ENCODE results near the gene DNAH14.
"Not testable (repeated sequence)": the region's sequence is repeated elsewhere in the genome, so short reads cannot be mapped to it uniquely, and the experiment has no call there.

Gene DNAH14

DNA sequence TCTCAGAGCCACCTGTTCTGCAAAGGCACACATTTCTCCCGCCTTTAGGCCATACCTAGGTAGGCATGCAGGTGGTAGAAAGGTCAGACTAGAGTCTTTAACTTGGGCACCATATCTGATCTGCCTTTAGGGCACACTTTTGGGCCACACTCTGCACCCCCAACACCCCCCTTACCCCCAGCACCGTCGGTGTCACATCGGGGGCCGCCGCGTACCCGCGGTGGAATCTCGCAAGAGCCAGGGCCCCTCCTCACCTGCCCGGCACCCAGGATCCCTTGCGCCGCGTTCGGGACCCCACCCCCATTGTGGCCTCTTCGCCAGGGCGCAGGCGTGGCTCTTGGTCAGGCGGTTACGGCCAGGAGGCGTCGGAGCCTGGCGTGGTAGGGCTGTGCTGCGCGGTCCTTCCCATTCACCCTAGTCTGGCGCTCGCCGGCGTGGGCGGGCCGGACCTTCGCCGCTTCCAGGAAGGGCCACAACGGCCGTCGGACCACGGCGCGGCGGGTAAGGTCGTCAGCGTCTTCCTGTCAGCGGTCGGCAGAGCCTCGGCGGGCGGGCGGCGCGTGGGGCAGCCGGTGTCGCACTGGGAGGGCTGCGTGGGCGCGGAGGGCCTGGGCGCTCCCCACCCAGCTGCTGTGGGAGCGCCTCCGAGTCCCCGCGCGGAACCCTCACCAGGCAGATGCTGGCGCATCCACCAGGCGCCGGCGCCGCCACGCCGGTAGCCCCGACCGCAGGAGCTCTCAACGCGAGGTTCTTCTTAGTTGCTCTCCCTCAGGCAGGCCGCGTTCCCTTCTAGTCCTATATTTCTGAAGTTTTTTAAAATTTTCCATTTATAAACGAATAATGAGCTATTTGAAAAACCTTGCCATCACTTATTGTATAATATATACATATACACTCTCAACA, at the start of gene DNAH14:
TSS of gene DNAH14 (plus strand) at position 341 of the 903 bp plus-strand sequence. CDS start 23,028 bp downstream, outside the sequence.
- DNase-seq (ENCODE audit: low read depth in 2 of 2), result peak in 1 of 2 donors; percentile 2

DNA sequence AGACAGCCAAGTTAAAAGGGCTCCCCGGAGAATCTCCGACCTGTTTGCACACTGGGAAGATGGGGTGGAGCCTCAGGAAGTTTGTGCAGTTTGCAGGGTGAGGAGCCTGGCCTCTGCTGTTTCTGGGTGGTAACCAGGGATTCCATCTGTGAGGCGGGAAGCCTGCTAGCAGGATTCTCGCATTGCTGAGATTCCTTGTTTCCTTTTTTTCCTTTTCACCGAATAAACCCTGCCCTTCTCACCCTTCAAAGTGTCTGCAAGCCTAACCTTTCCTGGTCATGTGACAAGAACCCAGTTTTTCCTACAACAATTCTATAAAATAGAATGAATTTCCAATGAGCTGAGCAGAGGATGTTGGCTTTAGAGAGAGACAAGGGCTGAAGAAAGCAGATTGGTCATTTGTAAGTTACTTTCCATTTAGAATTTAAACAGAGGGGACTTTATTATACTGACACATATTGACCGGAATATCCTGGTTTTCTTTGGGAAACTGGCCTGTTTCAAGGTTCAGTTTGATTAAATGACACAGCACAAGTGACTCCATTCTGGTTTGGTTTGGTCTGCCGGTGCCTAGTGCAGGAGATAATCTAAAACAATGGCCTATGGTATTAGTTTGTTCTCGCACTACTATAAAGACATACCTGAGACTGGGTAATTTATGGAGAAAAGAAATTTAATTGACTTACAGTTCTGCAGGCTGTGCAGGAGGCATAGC, 48.7 kb upstream of the DNAH14 start:
- no peak for DNase-seq (ENCODE audit: low read depth in 2 of 2)

DNA sequence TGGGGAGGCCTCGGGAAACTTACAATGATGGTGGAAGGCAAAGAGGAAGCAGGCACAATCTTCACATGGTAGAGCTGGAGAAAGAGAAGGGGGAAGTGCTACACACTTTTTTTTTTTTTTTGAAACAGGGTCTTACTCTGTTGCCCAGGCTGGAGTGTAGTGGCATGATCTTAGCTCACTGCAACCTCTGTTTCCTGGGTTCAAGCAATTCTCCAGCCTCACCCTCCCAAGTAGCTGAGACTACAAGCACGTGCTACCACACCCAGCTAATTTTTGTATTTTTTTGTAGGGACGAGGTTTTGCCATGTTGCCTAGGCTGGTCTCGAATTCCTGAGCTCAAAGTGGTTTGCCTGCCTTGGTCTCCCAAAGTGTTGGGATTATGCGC, 48.2 kb upstream of the DNAH14 start:
- DNase-seq (ENCODE audit: low read depth in 2 of 2), result not testable (repeated sequence)

DNA sequence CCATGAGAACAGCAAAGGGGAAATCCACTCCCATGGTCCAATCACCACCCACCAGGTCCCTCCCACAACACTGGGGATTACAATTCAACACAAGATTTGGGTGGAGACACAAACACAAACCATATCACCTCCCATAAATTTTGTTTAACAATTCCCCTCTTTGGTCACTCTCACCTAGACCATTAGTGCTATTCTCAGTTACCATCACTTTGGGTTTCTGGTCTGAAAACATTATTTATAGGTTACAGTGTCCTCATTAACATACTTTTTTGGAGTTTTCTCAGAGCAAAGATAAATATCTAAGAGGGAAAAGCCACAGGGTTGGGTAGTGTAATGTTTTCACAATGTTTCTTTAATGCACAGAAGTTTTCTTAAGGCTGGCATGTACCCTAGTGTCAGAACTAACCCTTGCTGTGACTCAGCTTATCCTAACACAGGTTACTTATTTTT, 47.7 kb upstream of the DNAH14 start:
- no peak for DNase-seq (ENCODE audit: low read depth in 2 of 2)

DNA sequence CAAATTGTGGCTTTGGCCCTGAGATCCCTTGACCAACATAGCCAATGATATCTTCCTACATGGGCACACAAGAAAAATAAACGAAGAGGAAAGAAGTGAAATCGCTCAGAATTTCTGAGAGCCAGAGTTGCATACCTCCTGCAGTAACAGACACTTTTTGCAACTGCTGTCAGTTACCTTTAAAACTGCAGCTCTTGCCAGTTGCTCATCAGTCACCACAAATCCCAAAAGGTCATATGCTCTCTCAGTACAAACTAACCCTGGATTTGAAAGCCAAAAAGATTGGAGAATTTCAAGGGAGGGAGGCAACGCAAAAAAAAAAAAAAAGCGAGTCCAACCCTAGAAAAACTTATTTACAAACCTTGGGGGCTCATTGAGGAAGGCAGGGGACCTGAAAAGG, 47.2 kb upstream of the DNAH14 start:
- no peak for DNase-seq (ENCODE audit: low read depth in 2 of 2)

DNA sequence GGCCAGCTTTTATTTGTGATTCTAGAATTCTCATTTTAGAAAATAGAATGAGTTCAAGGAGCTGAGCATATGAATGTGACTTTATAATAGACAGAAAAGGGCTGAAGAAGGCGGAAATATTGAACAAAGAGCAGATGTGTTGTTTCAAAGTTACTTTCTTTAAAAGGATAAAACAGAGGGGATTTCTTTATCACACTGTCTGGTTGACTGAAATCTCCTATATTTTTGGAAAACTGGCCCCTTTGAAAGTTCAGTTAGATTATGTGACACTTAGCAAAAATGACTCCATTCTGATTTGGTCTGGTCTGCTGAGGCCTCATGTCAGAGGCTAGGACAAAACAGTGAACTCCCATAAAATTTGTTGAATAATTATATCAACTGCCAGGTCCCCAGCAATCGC, 46.4 kb upstream of the DNAH14 start:
- no peak for DNase-seq (ENCODE audit: low read depth in 2 of 2)

DNA sequence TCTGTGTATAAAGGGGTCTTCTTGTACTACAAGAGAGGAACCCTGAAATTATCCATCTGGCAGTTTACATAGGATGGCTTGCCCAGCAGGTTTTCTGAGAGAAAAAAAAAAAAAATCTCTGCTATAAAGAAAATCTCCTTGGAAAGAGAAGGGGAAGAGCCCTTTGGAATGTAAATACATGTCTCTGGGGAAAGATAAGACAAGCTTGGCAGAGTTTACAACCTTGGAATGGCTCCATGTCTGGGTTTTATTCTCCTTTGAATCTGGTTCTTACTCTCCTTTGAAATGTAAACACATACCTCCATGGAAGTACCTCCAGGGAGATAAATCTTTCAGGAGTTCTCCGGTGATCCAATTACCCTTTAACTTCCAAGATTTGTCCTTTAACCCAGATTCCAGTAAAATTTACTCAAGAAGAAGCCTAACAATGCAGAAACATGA, 45.1 kb upstream of the DNAH14 start:
- DNase-seq (ENCODE audit: low read depth in 2 of 2), result no peak

DNA sequence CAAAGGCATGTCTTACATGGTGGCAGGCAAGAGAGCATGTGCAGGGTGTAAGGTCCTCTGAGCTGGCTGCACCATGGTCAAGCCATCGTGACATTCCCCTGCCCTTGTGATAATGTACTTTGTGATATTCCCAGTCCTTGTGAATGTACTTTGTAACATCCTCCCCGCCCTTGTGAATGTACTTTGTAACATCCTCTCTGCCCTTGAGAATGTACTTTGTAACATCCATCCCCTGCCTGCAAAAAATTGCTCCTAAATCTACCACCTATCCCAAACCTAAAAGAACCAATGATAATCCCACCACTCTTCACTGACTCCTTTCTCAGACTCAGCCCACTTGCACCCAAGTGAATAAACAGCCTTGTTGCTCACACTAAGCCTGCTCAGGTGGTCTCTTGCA, 44.1 kb upstream of the DNAH14 start:
- not testable (repeated sequence) for DNase-seq (ENCODE audit: low read depth in 2 of 2)

DNA sequence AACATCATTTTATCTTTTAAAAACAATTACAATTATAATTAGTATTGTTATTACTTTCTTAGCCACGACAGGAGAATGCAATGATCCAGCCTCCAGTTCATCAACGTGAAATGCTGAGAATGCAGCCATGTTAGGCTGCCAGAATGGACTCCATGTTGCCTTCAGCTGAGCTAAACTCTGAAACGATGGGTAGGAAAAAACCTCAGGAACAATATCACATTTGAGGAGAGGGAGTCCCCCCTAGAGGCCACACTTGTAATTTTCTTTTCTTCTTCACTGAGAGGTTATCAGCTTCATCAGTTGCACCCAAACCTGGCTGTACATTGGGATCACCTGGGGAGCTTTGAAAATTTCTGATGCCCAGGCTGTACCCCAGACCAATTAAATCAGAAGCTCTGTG, 34.6 kb upstream of the DNAH14 start:
- DNase-seq (ENCODE audit: low read depth in 2 of 2), result no peak

DNA sequence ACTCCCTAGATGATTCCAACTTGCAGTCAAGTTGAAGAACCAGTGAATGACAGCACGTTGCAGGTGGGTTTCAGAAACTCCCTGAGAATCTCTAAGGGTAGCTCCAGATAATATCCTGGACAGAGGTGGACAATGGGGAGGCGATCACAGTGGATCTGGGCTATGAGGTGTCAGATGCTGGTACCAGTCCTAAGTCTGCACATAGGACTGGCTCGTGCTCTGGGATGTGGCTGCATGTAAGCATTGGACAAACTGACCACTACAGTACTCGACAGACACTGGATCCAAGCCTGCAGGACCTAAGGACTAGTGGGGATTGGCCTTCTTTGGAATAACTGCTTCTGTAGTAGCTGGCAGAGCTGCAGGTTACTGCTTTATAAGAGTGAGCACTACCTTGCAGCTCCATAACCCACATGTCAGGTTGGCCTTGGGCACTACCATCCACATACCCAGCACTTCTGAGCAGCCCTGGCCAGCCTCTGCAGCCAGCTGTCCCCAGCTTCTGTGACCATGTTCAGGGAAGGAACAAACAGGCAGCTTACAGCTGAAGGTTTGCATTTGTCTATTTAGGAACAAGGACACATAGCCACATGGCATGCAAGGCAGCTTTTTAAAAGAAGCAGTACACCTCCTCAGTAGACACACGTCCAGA, 33.2 kb upstream of the DNAH14 start:
- no peak for DNase-seq (ENCODE audit: low read depth in 2 of 2)

DNA sequence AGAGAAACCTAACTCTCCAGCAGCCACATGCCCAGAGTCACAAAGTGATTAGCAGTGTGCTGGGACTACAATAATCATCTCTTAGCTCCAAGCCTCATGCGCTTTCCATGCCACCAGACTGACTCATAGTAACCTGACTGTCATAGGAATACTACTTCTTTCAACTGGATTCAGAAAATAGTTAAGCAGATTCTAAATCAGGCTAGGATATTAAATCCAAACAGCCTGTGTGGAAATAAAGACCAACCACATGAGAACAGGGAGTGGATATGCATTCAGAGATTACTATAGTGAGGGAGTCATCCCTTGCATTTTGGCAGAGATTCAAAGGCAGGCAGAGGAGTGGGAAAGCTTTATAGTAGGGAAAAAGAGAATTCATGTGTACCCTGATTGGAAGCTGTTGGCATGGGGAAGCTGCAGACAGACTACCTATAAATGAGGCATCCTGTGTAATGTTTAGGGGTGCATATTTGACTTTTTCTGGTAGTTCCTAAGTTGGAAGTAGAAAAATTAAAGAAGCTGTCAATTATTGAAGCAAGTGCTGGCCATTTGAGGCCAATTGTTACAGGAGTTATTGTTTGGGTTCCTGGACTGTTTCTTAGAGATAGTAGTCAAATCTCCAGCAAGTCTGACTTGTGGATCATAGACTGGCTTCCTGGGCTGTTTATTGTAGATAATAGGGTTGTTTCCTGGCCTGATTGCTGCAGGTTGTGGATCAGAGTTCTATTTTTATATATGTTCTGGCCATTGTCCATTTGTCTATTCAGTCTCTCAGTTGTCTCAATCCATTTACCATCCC, 31.7 kb upstream of the DNAH14 start:
- no peak for DNase-seq (ENCODE audit: low read depth in 2 of 2)

DNA sequence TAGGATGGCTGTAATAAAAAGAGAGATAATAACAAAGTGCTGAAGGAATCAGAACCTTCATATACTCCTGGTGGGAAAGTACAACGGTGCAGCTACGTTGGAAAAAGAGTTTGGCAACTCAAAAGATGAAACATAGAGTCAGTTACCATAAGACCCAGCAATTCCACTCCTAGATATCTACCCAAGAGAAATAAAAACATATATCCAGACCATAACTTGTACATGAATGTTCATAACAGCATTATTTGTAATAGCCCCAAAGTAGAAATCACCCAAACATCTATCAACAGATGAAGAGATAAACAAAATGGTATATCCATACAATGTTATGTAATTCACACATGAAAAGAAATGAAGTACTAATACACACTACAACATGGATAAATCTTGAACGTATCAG, 30.5 kb upstream of the DNAH14 start:
- no peak for DNase-seq (ENCODE audit: low read depth in 2 of 2)

DNA sequence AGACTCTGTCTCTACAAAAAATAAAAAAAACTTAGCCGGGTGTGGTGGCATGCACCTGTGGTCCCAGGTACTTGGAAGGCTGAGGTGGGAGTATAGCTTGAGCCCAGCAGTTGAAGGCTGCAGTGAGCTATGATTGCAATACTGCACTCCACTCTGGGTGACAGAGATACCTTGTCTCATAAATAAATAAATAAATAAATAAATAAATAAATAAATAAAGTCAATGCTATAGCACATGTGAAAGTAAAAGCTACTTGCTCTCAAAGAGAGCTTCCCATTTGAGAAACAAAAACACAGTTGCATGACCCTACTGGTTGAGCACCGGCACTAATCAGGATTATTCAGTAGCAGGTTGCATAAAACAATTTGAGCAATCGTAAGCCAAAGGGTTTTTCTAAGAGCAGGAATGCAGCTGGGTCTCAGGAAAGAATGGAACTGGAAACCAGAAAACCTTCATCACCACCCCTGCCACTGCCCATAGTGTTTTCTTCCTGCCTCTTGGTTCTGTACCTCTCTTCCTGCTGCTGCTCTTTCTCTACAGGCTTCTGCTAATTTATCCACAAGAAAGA, 29.3 kb upstream of the DNAH14 start:
- DNase-seq (ENCODE audit: low read depth in 2 of 2), result no peak

DNA sequence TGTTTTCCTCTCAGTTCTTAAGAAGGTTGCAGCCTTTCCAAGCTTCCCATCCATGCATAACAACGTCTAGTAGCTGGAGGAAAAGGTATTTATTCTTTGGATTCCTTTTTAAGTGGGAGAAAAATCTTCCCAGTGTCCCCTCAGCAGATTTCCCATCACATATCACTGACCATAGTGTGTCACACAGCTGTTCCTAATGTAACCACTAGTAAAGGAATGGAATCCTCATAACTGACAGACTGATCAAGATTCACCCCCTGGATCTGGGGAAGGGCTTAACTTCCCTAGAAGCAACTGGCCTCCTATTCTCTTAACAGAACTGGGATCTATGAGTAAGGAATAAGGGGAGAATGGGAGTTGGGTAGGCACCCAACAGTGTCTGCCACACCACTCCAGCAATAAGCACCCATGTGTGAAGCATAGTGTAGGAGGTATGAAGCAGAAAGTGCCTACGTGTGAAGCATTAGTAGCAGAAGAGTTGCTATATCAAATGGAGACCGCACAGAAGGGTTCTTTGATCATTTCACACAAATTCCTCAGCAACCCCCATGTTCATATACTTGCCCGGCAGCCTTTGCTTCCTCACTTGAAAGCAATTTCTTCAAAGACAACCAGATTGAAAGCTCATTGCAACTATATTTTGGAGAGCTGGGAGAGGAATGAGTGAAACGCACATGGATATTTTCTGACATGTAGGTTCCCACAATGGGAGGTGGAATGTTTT, 28.2 kb upstream of the DNAH14 start:
- DNase-seq (ENCODE audit: low read depth in 2 of 2), result no peak

DNA sequence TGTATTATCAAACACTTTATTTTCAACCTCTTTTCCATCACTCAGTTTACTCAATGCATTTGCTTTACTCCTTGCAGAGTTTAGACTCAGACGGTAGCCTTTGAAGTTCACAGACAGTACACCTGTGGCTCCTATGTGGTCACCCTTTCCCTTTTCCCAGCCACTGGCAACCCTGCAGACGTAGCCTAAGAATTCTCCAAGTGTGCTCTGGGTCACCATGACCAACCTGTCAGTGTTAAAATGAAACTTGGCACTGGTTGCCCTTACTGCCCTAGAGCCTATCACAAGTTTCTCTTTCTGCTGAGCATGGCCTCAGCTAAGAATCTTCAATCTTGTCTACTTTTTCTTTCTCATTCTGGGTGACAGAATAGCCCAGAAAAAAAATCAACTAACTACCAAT, 25.5 kb upstream of the DNAH14 start:
- DNase-seq (ENCODE audit: low read depth in 2 of 2), result no peak

DNA sequence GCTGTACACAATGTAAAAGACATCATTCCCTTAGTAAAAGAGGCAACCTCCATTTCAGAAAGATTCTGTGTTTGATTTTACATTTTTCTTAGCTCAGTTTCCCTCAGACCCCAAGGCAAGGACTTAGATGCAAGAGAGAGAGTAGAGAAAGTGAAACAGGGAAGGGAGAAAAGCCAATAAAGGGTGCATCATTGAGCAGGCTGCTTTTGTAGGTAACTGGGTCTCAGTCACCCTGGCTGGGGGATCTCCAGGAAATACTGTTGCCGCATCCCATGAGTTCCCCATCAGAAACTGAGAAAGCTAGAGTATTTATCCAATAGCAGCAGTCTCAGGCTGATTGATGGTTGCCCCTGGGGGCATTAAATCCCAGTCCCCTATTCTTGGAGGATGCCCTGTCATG, 23.1 kb upstream of the DNAH14 start:
- DNase-seq (ENCODE audit: low read depth in 2 of 2), result no peak

DNA sequence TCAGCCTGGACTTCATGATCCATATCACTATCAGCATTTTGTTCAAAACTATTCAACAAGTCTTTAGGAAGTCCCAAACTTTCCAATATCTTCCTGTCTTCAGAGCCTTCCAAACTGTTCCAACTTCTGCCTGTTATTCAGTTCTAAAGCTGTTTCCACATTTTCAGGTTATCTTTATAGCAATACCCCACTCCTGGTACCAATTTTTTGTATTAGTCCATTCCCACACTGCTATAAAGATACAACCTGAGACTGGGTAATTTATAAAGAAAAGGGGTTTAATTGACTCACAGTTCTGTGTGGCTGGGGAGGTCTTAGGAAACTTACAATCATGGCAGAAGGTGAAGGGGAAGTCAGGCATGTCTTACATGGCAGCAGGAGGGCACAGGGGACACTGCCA, 18.3 kb upstream of the DNAH14 start:
- no peak for DNase-seq (ENCODE audit: low read depth in 2 of 2)

DNA sequence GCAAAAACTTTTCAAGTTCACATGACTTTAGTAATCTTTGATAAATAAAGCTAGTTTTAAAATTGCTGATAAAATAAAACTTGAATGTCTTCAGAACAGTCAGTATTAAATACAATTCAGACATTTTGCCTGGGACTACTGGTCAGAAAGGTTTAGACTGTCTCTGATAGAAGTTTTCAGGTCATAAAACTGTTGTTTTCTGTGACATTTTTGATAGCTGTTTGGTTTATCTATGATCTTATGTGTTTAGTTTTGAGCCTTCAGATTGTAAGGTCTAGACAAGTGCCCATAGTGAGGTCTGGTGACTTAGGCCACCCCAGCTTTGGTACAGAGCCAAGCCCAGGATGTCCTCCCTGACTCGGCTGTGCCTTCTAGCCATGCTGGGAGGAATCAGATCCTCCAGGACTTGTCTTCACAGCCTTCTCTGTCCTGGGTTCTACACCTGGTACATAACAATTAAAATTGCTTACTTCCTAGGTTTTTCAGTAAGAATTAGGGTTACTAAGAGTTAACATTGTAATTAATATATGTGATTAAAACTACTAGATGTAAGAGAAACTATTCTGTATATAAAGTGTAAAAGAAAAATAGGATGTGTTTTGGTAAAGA, 15.1 kb upstream of the DNAH14 start:
- no peak for DNase-seq (ENCODE audit: low read depth in 2 of 2)

DNA sequence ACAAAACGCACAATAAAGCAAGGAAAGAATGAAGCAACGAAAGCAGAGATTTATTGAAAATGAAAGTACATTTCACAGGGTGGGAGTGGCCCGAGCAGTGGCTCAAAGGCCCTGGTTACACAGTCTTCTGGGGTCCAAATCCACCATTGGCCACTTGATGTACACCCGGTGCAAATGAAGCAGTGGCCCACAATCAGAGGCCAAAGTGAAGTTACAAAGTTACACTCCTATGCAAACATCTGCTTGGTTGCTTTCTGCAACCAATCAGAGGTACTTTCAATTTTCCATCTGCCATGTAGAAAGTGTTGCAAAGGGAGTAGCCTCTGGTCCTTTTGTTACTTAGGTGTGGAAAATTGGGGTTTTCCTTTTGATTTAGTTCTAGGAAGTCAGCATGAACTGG, 10.0 kb upstream of the DNAH14 start:
- no peak for DNase-seq (ENCODE audit: low read depth in 2 of 2)

DNA sequence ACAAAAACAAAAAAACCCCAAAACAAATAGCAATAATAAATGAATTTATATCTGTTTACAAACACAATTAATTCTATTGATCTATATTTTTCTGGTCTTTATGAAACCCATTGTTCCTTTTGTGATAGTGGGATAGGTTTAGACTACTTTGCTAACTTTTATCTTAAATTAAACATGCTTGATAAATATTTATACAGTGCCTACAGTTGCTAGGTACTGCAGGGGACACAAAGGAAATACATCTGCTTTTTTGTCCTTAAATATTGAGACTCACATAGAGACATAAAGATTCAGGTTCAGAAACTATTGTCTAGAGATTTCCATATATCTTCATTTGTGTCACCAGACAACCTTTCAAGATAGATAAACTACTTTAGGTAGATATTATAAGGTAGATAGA, 8.5 kb upstream of the DNAH14 start:
- DNase-seq (ENCODE audit: low read depth in 2 of 2), result no peak
